ENCODE data around the gene FUT6. TPM values are rescaled to one million over a fixed set of nuclear protein-coding genes. Genes with fewer than 3 reads are reported as not detected.

FUT6 gene
- total and polyA plus RNA-seq, 4 donors = 2.6 to 14.0 (median 7.3) TPM

DNA sequence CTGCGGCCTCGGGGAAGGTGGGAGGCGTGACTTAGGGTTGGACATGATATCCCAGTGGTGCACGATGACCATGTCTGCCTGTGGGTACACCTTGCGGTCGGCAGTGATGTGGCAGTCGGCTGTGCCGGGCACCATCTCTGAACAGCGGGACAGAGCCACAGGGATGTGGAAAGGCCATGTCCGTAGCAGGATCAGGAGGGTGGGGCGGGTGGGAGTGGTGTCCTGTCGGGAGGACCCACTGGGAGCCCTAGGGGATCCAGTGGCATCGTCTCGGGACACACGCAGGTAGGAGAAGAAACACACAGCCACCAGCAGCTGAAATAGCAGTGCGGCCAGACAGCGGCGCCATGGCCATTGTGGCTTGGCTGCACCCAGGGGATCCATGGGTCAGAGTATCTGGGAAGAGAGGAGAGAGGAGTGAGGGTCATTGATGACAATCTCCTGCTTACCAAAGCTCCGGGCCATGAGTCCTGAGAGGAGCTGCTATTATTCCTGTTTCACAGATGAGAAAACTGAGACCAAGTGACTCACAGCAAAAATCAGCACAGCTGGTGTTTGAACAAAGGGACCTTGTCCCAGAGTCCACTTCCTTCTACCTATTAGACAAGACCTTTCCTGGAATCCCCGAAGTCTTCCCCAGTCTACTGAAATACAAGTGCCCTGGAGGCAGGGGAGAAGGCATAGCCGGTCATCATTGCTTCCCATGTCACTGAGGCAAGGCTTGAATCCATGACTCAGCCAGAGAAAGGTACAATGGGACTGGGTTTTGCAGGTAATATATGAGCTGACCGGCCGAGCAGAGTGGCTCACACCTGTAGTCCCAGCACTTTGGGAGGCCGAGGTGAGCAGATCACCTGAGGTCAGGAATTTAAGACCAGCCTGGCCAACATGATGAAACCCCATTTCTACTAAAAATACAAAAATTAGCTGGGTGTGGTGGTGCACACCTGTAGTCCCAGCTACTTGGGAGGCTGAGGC lies 5.2 kb upstream of the FUT6 start:
- TF ChIP-seq RAD21 (IDR thresholded peaks at IDR 0.05) (no peak), EGR1 (IDR thresholded peaks at IDR 0.05; ENCODE audit: low read depth in 2 of 2) (no peak), TAF1 (conservative IDR thresholded peaks at IDR 0.05) (no peak), HNF4A (conservative IDR thresholded peaks at IDR 0.05) (no peak)
- TF ChIP-seq, protein P1, sequence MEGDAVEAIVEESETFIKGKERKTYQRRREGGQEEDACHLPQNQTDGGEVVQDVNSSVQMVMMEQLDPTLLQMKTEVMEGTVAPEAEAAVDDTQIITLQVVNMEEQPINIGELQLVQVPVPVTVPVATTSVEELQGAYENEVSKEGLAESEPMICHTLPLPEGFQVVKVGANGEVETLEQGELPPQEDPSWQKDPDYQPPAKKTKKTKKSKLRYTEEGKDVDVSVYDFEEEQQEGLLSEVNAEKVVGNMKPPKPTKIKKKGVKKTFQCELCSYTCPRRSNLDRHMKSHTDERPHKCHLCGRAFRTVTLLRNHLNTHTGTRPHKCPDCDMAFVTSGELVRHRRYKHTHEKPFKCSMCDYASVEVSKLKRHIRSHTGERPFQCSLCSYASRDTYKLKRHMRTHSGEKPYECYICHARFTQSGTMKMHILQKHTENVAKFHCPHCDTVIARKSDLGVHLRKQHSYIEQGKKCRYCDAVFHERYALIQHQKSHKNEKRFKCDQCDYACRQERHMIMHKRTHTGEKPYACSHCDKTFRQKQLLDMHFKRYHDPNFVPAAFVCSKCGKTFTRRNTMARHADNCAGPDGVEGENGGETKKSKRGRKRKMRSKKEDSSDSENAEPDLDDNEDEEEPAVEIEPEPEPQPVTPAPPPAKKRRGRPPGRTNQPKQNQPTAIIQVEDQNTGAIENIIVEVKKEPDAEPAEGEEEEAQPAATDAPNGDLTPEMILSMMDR (IDR thresholded peaks at IDR 0.05; ENCODE audit: low read depth, low read length, missing input control) = no peak
- TF ChIP-seq, protein P2, sequence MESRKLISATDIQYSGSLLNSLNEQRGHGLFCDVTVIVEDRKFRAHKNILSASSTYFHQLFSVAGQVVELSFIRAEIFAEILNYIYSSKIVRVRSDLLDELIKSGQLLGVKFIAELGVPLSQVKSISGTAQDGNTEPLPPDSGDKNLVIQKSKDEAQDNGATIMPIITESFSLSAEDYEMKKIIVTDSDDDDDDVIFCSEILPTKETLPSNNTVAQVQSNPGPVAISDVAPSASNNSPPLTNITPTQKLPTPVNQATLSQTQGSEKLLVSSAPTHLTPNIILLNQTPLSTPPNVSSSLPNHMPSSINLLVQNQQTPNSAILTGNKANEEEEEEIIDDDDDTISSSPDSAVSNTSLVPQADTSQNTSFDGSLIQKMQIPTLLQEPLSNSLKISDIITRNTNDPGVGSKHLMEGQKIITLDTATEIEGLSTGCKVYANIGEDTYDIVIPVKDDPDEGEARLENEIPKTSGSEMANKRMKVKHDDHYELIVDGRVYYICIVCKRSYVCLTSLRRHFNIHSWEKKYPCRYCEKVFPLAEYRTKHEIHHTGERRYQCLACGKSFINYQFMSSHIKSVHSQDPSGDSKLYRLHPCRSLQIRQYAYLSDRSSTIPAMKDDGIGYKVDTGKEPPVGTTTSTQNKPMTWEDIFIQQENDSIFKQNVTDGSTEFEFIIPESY (IDR thresholded peaks at IDR 0.05) = no peak
- H3K27ac ChIP-seq (ENCODE audit: low read depth in 1 of 2, low read length in 2 of 2) = no peak overlapping the region
- H3K36me3 ChIP-seq (ENCODE audit: control insufficient read depth in 4 of 4, insufficient read depth in 3 of 4, low read depth in 1 of 4, low read length in 3 of 4) = no peaks in the 10 kb centered on the region
- H3K9ac ChIP-seq (ENCODE audit: low read depth in 1 of 2, low read length in 2 of 2) = no peak overlapping the region
- WGBS = 87% methylated on average over 24 of the region's 24 CpGs
- no peaks in the 10 kb centered on the region for H3K27me3 ChIP-seq (ENCODE audit: control insufficient read depth in 4 of 4, insufficient read depth in 4 of 4, low read length in 3 of 4)
- DNase-seq (ENCODE audit: low spot score) = no peak
- H3K4me3 ChIP-seq (ENCODE audit: low read depth in 1 of 3, low read length in 3 of 3) = no peak overlapping the region
- no peaks in the 10 kb centered on the region for H3K9me3 ChIP-seq (ENCODE audit: control insufficient read depth in 4 of 4, low read length in 3 of 4)
- peaks cover 0 to 1% (median under 1%) of the 10 kb centered on the region in 4 donors for H3K4me1 ChIP-seq (ENCODE audit: control insufficient read depth in 4 of 4, insufficient read depth in 4 of 4, low read length in 3 of 4)

DNA sequence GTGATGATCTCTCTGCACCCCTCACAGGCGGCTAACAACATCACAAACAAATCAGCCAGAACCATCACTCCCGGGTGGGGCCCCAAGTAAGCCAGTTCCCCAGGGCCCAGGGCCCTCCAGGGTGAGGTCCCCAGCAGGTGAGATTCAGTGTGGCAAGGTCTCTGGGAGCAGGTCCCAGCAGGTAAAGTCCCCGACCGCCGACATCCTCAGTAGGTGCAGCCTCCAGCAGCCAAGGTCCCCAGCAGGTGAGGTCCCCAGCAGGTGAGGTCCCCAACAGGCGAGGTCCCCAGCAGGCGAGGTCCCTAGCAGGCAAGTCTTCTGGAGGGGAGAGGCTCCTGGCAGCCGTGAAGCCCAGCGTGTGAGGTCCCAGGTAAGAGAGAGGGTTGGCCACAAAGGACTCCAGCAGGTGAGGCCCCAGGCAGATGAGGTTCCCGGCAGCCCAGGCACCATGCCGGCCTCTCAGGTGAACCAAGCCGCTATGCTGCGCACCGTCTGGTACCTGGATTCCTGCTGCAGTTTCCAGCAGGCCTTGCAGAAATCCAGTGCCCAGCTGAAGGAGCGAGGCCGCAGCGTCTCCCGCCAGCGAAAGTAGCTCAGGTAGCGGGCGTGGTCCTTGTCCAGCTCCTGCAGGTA lies 3.9 kb upstream of the FUT6 start:
- WGBS = 92% methylated on average over 21 of the region's 21 CpGs
- H3K27ac ChIP-seq (ENCODE audit: low read depth in 1 of 2, low read length in 2 of 2) = no peak overlapping the region
- H3K4me1 ChIP-seq (ENCODE audit: control insufficient read depth in 4 of 4, insufficient read depth in 4 of 4, low read length in 3 of 4) = peaks cover 2 to 14% (median 13%) of the 10 kb centered on the region in 4 donors
- no peak overlapping the region for H3K4me3 ChIP-seq (ENCODE audit: low read depth in 1 of 3, low read length in 3 of 3)
- DNase-seq (ENCODE audit: low spot score) = no peak
- H3K9me3 ChIP-seq (ENCODE audit: control insufficient read depth in 4 of 4, low read length in 3 of 4) = no peaks in the 10 kb centered on the region
- H3K27me3 ChIP-seq (ENCODE audit: control insufficient read depth in 4 of 4, insufficient read depth in 4 of 4, low read length in 3 of 4) = no peaks in the 10 kb centered on the region
- H3K9ac ChIP-seq (ENCODE audit: low read depth in 1 of 2, low read length in 2 of 2) = no peak overlapping the region
- TF ChIP-seq, protein P2 (IDR thresholded peaks at IDR 0.05) = no peak
- no peak for TF ChIP-seq RAD21 (IDR thresholded peaks at IDR 0.05)
- TF ChIP-seq TAF1 (conservative IDR thresholded peaks at IDR 0.05) = no peak
- no peak for TF ChIP-seq GABPA (IDR thresholded peaks at IDR 0.05 in 1 of 2, conservative IDR thresholded peaks at IDR 0.05 in 1 of 2)
- TF ChIP-seq EGR1 (IDR thresholded peaks at IDR 0.05; ENCODE audit: low read depth in 2 of 2) = no peak
- TF ChIP-seq RXRA (IDR thresholded peaks at IDR 0.05) = no peak
- TF ChIP-seq NR2F2 (IDR thresholded peaks at IDR 0.05) = no peak
- no peak for TF ChIP-seq YY1 (IDR thresholded peaks at IDR 0.05)
- TF ChIP-seq SP1 (IDR thresholded peaks at IDR 0.05) = no peak
- no peak for TF ChIP-seq HNF4A (conservative IDR thresholded peaks at IDR 0.05)
- TF ChIP-seq, protein P3, sequence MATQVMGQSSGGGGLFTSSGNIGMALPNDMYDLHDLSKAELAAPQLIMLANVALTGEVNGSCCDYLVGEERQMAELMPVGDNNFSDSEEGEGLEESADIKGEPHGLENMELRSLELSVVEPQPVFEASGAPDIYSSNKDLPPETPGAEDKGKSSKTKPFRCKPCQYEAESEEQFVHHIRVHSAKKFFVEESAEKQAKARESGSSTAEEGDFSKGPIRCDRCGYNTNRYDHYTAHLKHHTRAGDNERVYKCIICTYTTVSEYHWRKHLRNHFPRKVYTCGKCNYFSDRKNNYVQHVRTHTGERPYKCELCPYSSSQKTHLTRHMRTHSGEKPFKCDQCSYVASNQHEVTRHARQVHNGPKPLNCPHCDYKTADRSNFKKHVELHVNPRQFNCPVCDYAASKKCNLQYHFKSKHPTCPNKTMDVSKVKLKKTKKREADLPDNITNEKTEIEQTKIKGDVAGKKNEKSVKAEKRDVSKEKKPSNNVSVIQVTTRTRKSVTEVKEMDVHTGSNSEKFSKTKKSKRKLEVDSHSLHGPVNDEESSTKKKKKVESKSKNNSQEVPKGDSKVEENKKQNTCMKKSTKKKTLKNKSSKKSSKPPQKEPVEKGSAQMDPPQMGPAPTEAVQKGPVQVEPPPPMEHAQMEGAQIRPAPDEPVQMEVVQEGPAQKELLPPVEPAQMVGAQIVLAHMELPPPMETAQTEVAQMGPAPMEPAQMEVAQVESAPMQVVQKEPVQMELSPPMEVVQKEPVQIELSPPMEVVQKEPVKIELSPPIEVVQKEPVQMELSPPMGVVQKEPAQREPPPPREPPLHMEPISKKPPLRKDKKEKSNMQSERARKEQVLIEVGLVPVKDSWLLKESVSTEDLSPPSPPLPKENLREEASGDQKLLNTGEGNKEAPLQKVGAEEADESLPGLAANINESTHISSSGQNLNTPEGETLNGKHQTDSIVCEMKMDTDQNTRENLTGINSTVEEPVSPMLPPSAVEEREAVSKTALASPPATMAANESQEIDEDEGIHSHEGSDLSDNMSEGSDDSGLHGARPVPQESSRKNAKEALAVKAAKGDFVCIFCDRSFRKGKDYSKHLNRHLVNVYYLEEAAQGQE (IDR thresholded peaks at IDR 0.05) = no peak
- TF ChIP-seq JUND (IDR thresholded peaks at IDR 0.05) = no peak
- TF ChIP-seq FOXA2 (IDR thresholded peaks at IDR 0.05) = no peak
- TF ChIP-seq, protein P4, sequence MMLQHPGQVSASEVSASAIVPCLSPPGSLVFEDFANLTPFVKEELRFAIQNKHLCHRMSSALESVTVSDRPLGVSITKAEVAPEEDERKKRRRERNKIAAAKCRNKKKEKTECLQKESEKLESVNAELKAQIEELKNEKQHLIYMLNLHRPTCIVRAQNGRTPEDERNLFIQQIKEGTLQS (IDR thresholded peaks at IDR 0.05) = no peak
- TF ChIP-seq, protein P1 (IDR thresholded peaks at IDR 0.05; ENCODE audit: low read depth, low read length, missing input control) = no peak
- no peak for TF ChIP-seq HNF4G (IDR thresholded peaks at IDR 0.05)
- no peaks in the 10 kb centered on the region for H3K36me3 ChIP-seq (ENCODE audit: control insufficient read depth in 4 of 4, insufficient read depth in 3 of 4, low read depth in 1 of 4, low read length in 3 of 4)

Data from liver (tissue), 9 donors.